H1 (cell line): ENCODE data around the gene PXT1. TPM values are rescaled to one million over a fixed set of nuclear protein-coding genes. Genes with fewer than 3 reads are reported as not detected.

ENCODE experiments used
- CTCF ChIA-PET: fragments of 300-600 bp; sonication (Branson Sonifier 250); formaldehyde crosslinking; loops from one replicate; lab custom pipeline; 2021; ENCODE audit not compliant: partially characterized antibody; lab: Charles Lee
- POLR2A ChIA-PET: fragments of 300-600 bp; sonication (Branson Sonifier 250); formaldehyde crosslinking; loops from one replicate; lab custom pipeline; 2021; ENCODE audit warnings: inconsistent platforms; ENCODE audit not compliant: partially characterized antibody; lab: Charles Lee
- DNase-seq, 2 experiments: peaks; one replicate each; pipeline versions ENCODE4 v3.0.0 to v3.0.0-alpha.2; 2010 to 2022; ENCODE audit warnings: low spot score in 2 of 2, low read depth in 1 of 2, mixed read lengths in 1 of 2
- FAIRE-seq: peaks from 2 replicates; lab custom pipeline; 2011; peaks lifted over from hg19 to GRCh38; lab: Jason Lieb, UNC
- H2AFZ ChIP-seq: 2 replicates; pipeline ENCODE4 v1.8.1; 2012; ENCODE audit warnings: low read length, inconsistent platforms
- H2AK5ac ChIP-seq: 2 replicates; pipeline ENCODE4 v1.6.1; 2013; ENCODE audit warnings: low read depth, low read length
- H2BK120ac ChIP-seq: replicated peaks from 2 replicates; pipeline ENCODE3; 2013; ENCODE audit warnings: low read depth, low read length, inconsistent platforms
- H2BK12ac ChIP-seq: 2 replicates; pipeline ENCODE4 v1.6.1; 2013; ENCODE audit warnings: low read depth, low read length
- H2BK15ac ChIP-seq: 2 replicates; pipeline ENCODE4 v1.6.1; 2013; ENCODE audit warnings: low read length
- H2BK20ac ChIP-seq: 2 replicates; pipeline ENCODE4 v1.6.1; 2013; ENCODE audit warnings: low read length
- H2BK5ac ChIP-seq: 2 replicates; pipeline ENCODE4 v1.6.1; 2013; ENCODE audit warnings: low read depth, low read length
- H3K14ac ChIP-seq: 2 replicates; pipeline ENCODE4 v1.6.1; 2013; ENCODE audit warnings: inconsistent platforms; ENCODE audit not compliant: insufficient read length
- H3K18ac ChIP-seq: 2 replicates; pipeline ENCODE4 v1.6.1; 2013; ENCODE audit warnings: low read length; ENCODE audit errors: extremely low read depth
- H3K23ac ChIP-seq: 2 replicates; pipeline ENCODE4 v1.6.1; 2013; ENCODE audit warnings: inconsistent platforms; ENCODE audit not compliant: insufficient read length
- H3K23me2 ChIP-seq: 2 replicates; pipeline ENCODE4 v1.6.1; 2013; ENCODE audit warnings: low read depth, low read length
- H3K27ac ChIP-seq: 2 replicates; pipeline ENCODE4 v1.6.1; 2011; ENCODE audit warnings: low read depth, low read length, inconsistent platforms
- H3K27me3 ChIP-seq, 4 experiments: replicated peaks in 1 of 4; 1 replicate in 1 of 4; 2 replicates in 3 of 4; pipeline versions ENCODE4 v1.6.1 to v1.8.1; 2011 to 2013; ENCODE audit warnings: low read length in 3 of 4, mild to moderate bottlenecking in 3 of 4, inconsistent platforms in 2 of 4, mixed read lengths in 2 of 4, moderate library complexity in 1 of 4; ENCODE audit not compliant: control insufficient read depth in 3 of 4, insufficient read depth in 3 of 4; ENCODE audit errors: extremely low read depth in 1 of 4
- H3K36me3 ChIP-seq, 4 experiments: 2 replicates each; pipeline versions ENCODE4 v1.6.1 to v1.8.1; 2011 to 2013; ENCODE audit warnings: mild to moderate bottlenecking in 4 of 4, low read length in 3 of 4, moderate library complexity in 2 of 4, control low read depth in 1 of 4, inconsistent platforms in 1 of 4; ENCODE audit not compliant: insufficient read depth in 4 of 4, control insufficient read depth in 2 of 4
- H3K4ac ChIP-seq: replicated peaks from 2 replicates; pipeline ENCODE3; 2013; ENCODE audit warnings: low read length, low read depth, mixed read lengths, inconsistent platforms; ENCODE audit not compliant: insufficient read length
- H3K4me1 ChIP-seq, 4 experiments: replicated peaks in 1 of 4; 1 replicate in 1 of 4; 2 replicates in 3 of 4; pipeline versions ENCODE4 v1.6.1 to v1.8.1; 2011 to 2013; ENCODE audit warnings: low read length in 3 of 4, inconsistent platforms in 2 of 4, mixed read lengths in 1 of 4; ENCODE audit not compliant: insufficient read depth in 4 of 4, control insufficient read depth in 3 of 4
- H3K4me2 ChIP-seq, 2 experiments: 2 replicates each; pipeline versions ENCODE4 v1.6.1 to v1.8.1; 2011 to 2013; ENCODE audit warnings: low read depth in 2 of 2, low read length in 2 of 2, control low read depth in 1 of 2, inconsistent platforms in 1 of 2, mild to moderate bottlenecking in 1 of 2; ENCODE audit not compliant: insufficient read depth in 1 of 2
- H3K4me3 ChIP-seq, 4 experiments: fragments of 200-600, 300-600 bp in 1 of 4; sonication (generic), shearing (Covaris generic), sonication (Bioruptor Twin) in 1 of 4; 2 replicates each; pipeline versions ENCODE4 v1.5.1 to v1.8.1; 2011 to 2016; ENCODE audit warnings: low read length in 4 of 4, low read depth in 3 of 4, control low read depth in 2 of 4, inconsistent platforms in 2 of 4, mild to moderate bottlenecking in 2 of 4, mixed read lengths in 1 of 4, moderate library complexity in 1 of 4; ENCODE audit not compliant: insufficient read depth in 2 of 4; ENCODE audit errors: extremely low read depth in 1 of 4
- H3K56ac ChIP-seq: replicated peaks from 2 replicates; pipeline ENCODE3; 2013; ENCODE audit warnings: low read depth, mild to moderate bottlenecking, mixed read lengths, low read length, inconsistent platforms; ENCODE audit not compliant: insufficient read length
- H3K79me1 ChIP-seq: 2 replicates; pipeline ENCODE4 v1.6.1; 2013; ENCODE audit warnings: low read depth, low read length, control low read depth
- H3K79me2 ChIP-seq, 2 experiments: 2 replicates each; pipeline versions ENCODE4 v1.6.1 to v1.8.1; 2012 to 2013; ENCODE audit warnings: low read length in 2 of 2, mild to moderate bottlenecking in 2 of 2, inconsistent platforms in 1 of 2; ENCODE audit not compliant: insufficient read depth in 2 of 2, control insufficient read depth in 1 of 2
- H3K9ac ChIP-seq, 4 experiments: replicated peaks in 1 of 4; 1 replicate in 1 of 4; 2 replicates in 3 of 4; pipeline versions ENCODE4 v1.6.1 to v1.8.1; 2011 to 2013; ENCODE audit warnings: low read depth in 3 of 4, low read length in 3 of 4, control low read depth in 2 of 4, mild to moderate bottlenecking in 2 of 4, moderate library complexity in 2 of 4, inconsistent platforms in 1 of 4; ENCODE audit errors: extremely low read depth in 1 of 4
- H3K9me3 ChIP-seq, 2 experiments: 2 replicates each; pipeline versions ENCODE4 v1.6.1 to v1.8.1; 2012 to 2013; ENCODE audit warnings: mild to moderate bottlenecking in 2 of 2, moderate library complexity in 2 of 2, control low read depth in 1 of 2, inconsistent platforms in 1 of 2, low read depth in 1 of 2, low read length in 1 of 2, mixed read lengths in 1 of 2; ENCODE audit not compliant: insufficient read depth in 2 of 2
- H4K20me1 ChIP-seq, 2 experiments: replicated peaks in 1 of 2; 2 replicates each; pipeline versions ENCODE3 to v1.8.1; 2011 to 2013; ENCODE audit warnings: inconsistent platforms in 2 of 2, low read length in 2 of 2, mild to moderate bottlenecking in 1 of 2; ENCODE audit not compliant: insufficient read depth in 2 of 2, control insufficient read depth in 1 of 2
- H4K5ac ChIP-seq: 2 replicates; pipeline ENCODE4 v1.6.1; 2013; ENCODE audit warnings: low read length, low read depth, mixed read lengths, inconsistent platforms; ENCODE audit not compliant: insufficient read length
- H4K8ac ChIP-seq: 2 replicates; pipeline ENCODE4 v1.8.0; 2013; ENCODE audit warnings: mild to moderate bottlenecking, moderate library complexity, low read length, inconsistent platforms; ENCODE audit not compliant: insufficient read depth; ENCODE audit errors: extremely low read depth
- H4K91ac ChIP-seq: replicated peaks from 2 replicates; pipeline ENCODE3; 2013; ENCODE audit warnings: low read length, mixed read lengths, inconsistent platforms; ENCODE audit not compliant: insufficient read length
- BRCA1 ChIP-seq: IDR thresholded peaks from 2 replicates; pipeline ENCODE4 v1.6.1; 2012; ENCODE audit warnings: low read depth, low read length, improper control_type of control experiment
- CBX5 ChIP-seq: fragments of 300-800, 300-1000 bp; sonication (generic); IDR thresholded peaks from 2 replicates; pipeline ENCODE4 v1.7.1; 2016; ENCODE audit warnings: antibody characterized with exemption, low read length, low read depth
- EGR1 ChIP-seq: IDR thresholded peaks from 2 replicates; pipeline ENCODE4 v1.6.1; 2011; ENCODE audit warnings: low read depth, low read length, borderline replicate concordance
- EZH2 ChIP-seq: fragments of 200-600 bp; sonication (generic); IDR thresholded peaks from 2 replicates; pipeline ENCODE4 v1.7.1; 2012; ENCODE audit warnings: low read depth, mild to moderate bottlenecking, moderate library complexity, low read length, inconsistent platforms; ENCODE audit not compliant: severe bottlenecking
- MAFK ChIP-seq: IDR thresholded peaks from 2 replicates; pipeline ENCODE4 v1.6.1; 2012; ENCODE audit warnings: low read depth, mild to moderate bottlenecking, improper control_type of control experiment, low read length
- RFX5 ChIP-seq: IDR thresholded peaks from 2 replicates; pipeline ENCODE4 v1.6.1; 2011; ENCODE audit warnings: low read depth, low read length, improper control_type of control experiment, borderline replicate concordance
- SAP30 ChIP-seq: fragments of 300-600 bp; sonication (generic); IDR thresholded peaks from 2 replicates; pipeline ENCODE4 v1.7.1; 2012; ENCODE audit warnings: low read length, moderate library complexity, mild to moderate bottlenecking, inconsistent platforms; ENCODE audit not compliant: insufficient read depth, insufficient replicate concordance
- SP1 ChIP-seq: IDR thresholded peaks from 2 replicates; pipeline ENCODE4 v1.6.1; 2011; ENCODE audit warnings: low read depth, low read length
- SP2 ChIP-seq: IDR thresholded peaks from 2 replicates; pipeline ENCODE4 v1.6.1; 2012; ENCODE audit warnings: mild to moderate bottlenecking, low read length, inconsistent platforms
- TAF1 ChIP-seq: IDR thresholded peaks from 2 replicates; pipeline ENCODE4 v1.6.1; 2011; ENCODE audit warnings: mild to moderate bottlenecking, low read depth, low read length
- TBP ChIP-seq: IDR thresholded peaks from 2 replicates; pipeline ENCODE4 v1.6.1; 2011; ENCODE audit warnings: low read depth, low read length, improper control_type of control experiment
- TCF12 ChIP-seq: IDR thresholded peaks from 2 replicates; pipeline ENCODE4 v1.6.1; 2011; ENCODE audit warnings: low read depth, mild to moderate bottlenecking, low read length
- polyA plus RNA-seq, 7 experiments: library from polyadenylated mRNA; depleted of rRNA in 3 of 7; stranded (reverse) in 5 of 7; unstranded in 2 of 7; fragments of >200 nt in 5 of 7; fragments of 200-250 nt in 2 of 7; gene quantifications; 1 replicate in 5 of 7; 2 replicates in 1 of 7; 4 replicates in 1 of 7; pipeline versions ENCODE4 v1.2.1 to v1.2.3, GENCODE V29; 2011 to 2013; ENCODE audit warnings: missing spikeins in 2 of 7, mixed read lengths in 2 of 7
- total RNA-seq: library from RNA; stranded (reverse); fragmentation: NEBNext Ultra II Directional; extraction: Animal tissue kit (Norgen Biotek cat#: 25700); gene quantifications from 2 replicates; pipeline ENCODE4 v1.2.1, GENCODE V29; 2021

The PXT1 gene
- total and polyA plus RNA-seq, 2 of the 8 experiments (the other 6 are each of a cell fraction or from before 2014, with no cell fraction given): 0.06 TPM; not detected in 1

DNA sequence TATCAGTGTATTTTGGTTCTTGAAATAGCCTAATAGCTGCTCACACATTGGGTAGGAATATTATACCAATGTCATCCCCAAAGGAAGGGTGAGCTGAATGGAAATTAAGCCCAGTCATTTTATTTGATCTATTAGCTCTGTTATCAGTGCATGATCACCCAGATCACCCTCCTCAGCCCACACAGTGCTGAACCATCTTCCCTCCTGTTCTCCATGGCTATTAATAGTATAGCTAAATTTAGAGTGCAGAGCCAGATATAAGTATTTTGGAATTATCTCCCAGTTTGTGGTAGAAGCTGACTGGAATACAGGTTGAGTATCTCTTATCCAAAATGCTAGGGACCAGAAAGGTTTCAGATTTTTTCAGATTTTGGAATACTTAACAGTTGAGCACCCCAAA is 45.6 kb upstream of the PXT1 start:
- DNase-seq: no peak
- no peak overlapping the region for H4K5ac ChIP-seq
- H2BK20ac ChIP-seq: no peak overlapping the region
- H3K9ac ChIP-seq: no peak overlapping the region
- ChIA-PET POLR2A (interaction anchor here (0.6 to 3.1 kb wide), 3 partner anchors 10 to 180 kb away, joined by 3 to 11 read pairs (median 3); no protein-coding TSS in a partner anchor), CTCF (interaction anchor here (0.8 to 1.1 kb wide), 4 partner anchors 24 to 871 kb away, joined by 3 read pairs; no protein-coding TSS in a partner anchor)
- no peaks in the 10 kb centered on the region for H3K23me2 ChIP-seq
- H3K4me1 ChIP-seq: peaks cover 0 to 5% (median 1%) of the 10 kb centered on the region in 4 experiments; a peak in 2 of 7 replicates
- no peak for FAIRE-seq
- no peak overlapping the region for H2BK120ac ChIP-seq
- no peaks in the 10 kb centered on the region for H4K20me1 ChIP-seq
- H3K36me3 ChIP-seq: peaks cover 0 to 23% (median 9%) of the 10 kb centered on the region in 4 experiments; a peak in 4 of 8 replicates
- no peak overlapping the region for H2BK12ac ChIP-seq
- no peak overlapping the region for H2BK5ac ChIP-seq
- H3K23ac ChIP-seq: no peak overlapping the region
- H3K4me2 ChIP-seq: no peak overlapping the region
- no peak for TF ChIP-seq CBX5
- TF ChIP-seq SAP30: no peak
- no peak for TF ChIP-seq RFX5
- TF ChIP-seq SP1: no peak
- TF ChIP-seq MAFK: no peak
- TF ChIP-seq EGR1: no peak
- TF ChIP-seq BRCA1: no peak
- TF ChIP-seq TAF1: no peak
- TF ChIP-seq TBP: no peak
- no peak for TF ChIP-seq TCF12
- no peak for TF ChIP-seq SP2
- TF ChIP-seq EZH2: no peak
- H3K9me3 ChIP-seq: no peaks in the 10 kb centered on the region
- no peak overlapping the region for H3K18ac ChIP-seq
- H4K91ac ChIP-seq: no peak overlapping the region
- no peak overlapping the region for H2AK5ac ChIP-seq
- no peak overlapping the region for H3K4me3 ChIP-seq
- H3K4ac ChIP-seq: no peak overlapping the region
- H3K27ac ChIP-seq: no peak overlapping the region
- no peak overlapping the region for H3K14ac ChIP-seq
- H2BK15ac ChIP-seq: no peak overlapping the region
- H3K79me1 ChIP-seq: no peaks in the 10 kb centered on the region
- H3K27me3 ChIP-seq: no peaks in the 10 kb centered on the region
- H3K56ac ChIP-seq: no peak overlapping the region
- H2AFZ ChIP-seq: no peak overlapping the region
- H3K79me2 ChIP-seq: no peaks in the 10 kb centered on the region
- H4K8ac ChIP-seq: no peak overlapping the region
